Measurements from ENCODE around the gene ATP2C2.

Gene ATP2C2

GRCh38 chr16:84406006-84406963, 37.9 kb downstream of the ATP2C2 start:
- DNase-seq (no peak), ATAC-seq (ENCODE audit: insufficient read depth, low read depth) (no peak)
- H3K79me2 ChIP-seq (ENCODE audit: insufficient read depth, low read length) = no peaks in the 10 kb centered on the region
- TF ChIP-seq, protein P1, sequence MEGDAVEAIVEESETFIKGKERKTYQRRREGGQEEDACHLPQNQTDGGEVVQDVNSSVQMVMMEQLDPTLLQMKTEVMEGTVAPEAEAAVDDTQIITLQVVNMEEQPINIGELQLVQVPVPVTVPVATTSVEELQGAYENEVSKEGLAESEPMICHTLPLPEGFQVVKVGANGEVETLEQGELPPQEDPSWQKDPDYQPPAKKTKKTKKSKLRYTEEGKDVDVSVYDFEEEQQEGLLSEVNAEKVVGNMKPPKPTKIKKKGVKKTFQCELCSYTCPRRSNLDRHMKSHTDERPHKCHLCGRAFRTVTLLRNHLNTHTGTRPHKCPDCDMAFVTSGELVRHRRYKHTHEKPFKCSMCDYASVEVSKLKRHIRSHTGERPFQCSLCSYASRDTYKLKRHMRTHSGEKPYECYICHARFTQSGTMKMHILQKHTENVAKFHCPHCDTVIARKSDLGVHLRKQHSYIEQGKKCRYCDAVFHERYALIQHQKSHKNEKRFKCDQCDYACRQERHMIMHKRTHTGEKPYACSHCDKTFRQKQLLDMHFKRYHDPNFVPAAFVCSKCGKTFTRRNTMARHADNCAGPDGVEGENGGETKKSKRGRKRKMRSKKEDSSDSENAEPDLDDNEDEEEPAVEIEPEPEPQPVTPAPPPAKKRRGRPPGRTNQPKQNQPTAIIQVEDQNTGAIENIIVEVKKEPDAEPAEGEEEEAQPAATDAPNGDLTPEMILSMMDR (IDR thresholded peaks at IDR 0.05; ENCODE audit: borderline replicate concordance, extremely low read depth, low read length, poor library complexity, severe bottlenecking) = no peak
- TF ChIP-seq EZH2 (IDR thresholded peaks at IDR 0.05; ENCODE audit: borderline replicate concordance, low read depth, low read length, severe bottlenecking) = no peak
- H3K36me3 ChIP-seq (ENCODE audit: insufficient read depth, low read length) = no peaks in the 10 kb centered on the region
- H3K27ac ChIP-seq (ENCODE audit: low read length) = no peak overlapping the region
- peaks cover 20% of the 10 kb centered on the region for H3K27me3 ChIP-seq (ENCODE audit: insufficient read depth, low read length, poor library complexity)
- H3K4me2 ChIP-seq (ENCODE audit: insufficient read depth, low read length) = no peak overlapping the region
- H3K9me3 ChIP-seq (ENCODE audit: insufficient read depth, low read length, severe bottlenecking) = no peaks in the 10 kb centered on the region
- no peak overlapping the region for H3K9ac ChIP-seq (ENCODE audit: low read depth, low read length)
- H2AFZ ChIP-seq (ENCODE audit: low read depth, low read length) = no peak overlapping the region
- H3K4me1 ChIP-seq (ENCODE audit: insufficient read depth, low read length) = no peaks in the 10 kb centered on the region
- no peak overlapping the region for H3K4me3 ChIP-seq (ENCODE audit: low read depth in 1 of 2, low read length in 2 of 2)
- H4K20me1 ChIP-seq (ENCODE audit: insufficient read depth, low read length) = no peaks in the 10 kb centered on the region

DNA sequence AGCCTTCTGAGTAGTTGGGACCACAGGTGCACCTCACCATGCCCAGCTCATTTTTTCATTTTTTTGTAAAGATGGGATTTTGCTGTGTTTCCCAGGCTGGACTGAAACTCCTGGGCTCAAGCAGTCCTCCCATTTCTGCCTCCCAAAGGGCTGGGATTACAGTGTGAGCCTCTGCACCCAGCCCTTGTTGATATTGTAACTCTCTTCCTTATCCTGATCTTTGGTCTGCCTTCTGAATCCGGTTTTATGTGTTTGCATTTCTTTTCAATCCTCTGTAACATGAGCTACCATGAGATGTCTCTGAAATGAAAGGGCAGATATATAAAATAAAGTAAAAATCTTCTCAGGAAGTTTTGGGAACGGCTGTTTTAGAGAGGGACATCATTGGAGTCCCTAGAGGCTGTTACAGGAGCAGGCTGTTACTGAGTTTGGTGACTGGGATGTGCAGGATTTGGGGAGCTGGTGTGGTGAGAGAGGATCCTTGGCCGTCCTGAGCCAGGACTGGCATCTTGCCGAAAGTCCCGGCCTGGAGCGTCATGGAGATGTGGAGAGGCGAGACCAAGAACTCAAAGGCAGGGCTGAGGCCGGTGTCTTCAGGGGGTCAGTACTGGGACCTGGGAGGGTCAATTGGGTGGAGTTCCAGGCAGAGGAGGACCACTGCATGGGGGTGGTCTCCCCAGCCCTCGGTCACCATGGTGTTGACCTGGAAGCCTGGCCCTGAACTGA, 39.4 kb downstream of the ATP2C2 start:
- H3K27me3 ChIP-seq (ENCODE audit: insufficient read depth, low read length, poor library complexity) = peaks cover 20% of the 10 kb centered on the region
- no peak for ATAC-seq (ENCODE audit: insufficient read depth, low read depth)

GRCh38 chr16:84408314-84408690, 40.0 kb downstream of the ATP2C2 start:
- TF ChIP-seq, protein P1 (IDR thresholded peaks at IDR 0.05; ENCODE audit: borderline replicate concordance, extremely low read depth, low read length, poor library complexity, severe bottlenecking) = no peak
- TF ChIP-seq EZH2 (IDR thresholded peaks at IDR 0.05; ENCODE audit: borderline replicate concordance, low read depth, low read length, severe bottlenecking) = no peak
- H3K36me3 ChIP-seq (ENCODE audit: insufficient read depth, low read length) = no peaks in the 10 kb centered on the region
- H3K27me3 ChIP-seq (ENCODE audit: insufficient read depth, low read length, poor library complexity) = peaks cover 20% of the 10 kb centered on the region
- H3K9ac ChIP-seq (ENCODE audit: low read depth, low read length) = no peak overlapping the region
- H3K27ac ChIP-seq (ENCODE audit: low read length) = no peak overlapping the region
- no peaks in the 10 kb centered on the region for H3K4me1 ChIP-seq (ENCODE audit: insufficient read depth, low read length)
- DNase-seq (no peak), ATAC-seq (ENCODE audit: insufficient read depth, low read depth) (no peak)
- no peaks in the 10 kb centered on the region for H3K9me3 ChIP-seq (ENCODE audit: insufficient read depth, low read length, severe bottlenecking)
- no peak overlapping the region for H3K4me2 ChIP-seq (ENCODE audit: insufficient read depth, low read length)
- no peak overlapping the region for H3K4me3 ChIP-seq (ENCODE audit: low read depth in 1 of 2, low read length in 2 of 2)
- no peaks in the 10 kb centered on the region for H4K20me1 ChIP-seq (ENCODE audit: insufficient read depth, low read length)
- H2AFZ ChIP-seq (ENCODE audit: low read depth, low read length) = no peak overlapping the region
- no peaks in the 10 kb centered on the region for H3K79me2 ChIP-seq (ENCODE audit: insufficient read depth, low read length)

More for the DNA sequence above, 39.4 kb downstream of the ATP2C2 start:
- Histone ChIP-seq H3K4me1 (ENCODE audit: insufficient read depth, low read length) (no peaks in the 10 kb centered on the region), H3K9me3 (ENCODE audit: insufficient read depth, low read length, severe bottlenecking) (no peaks in the 10 kb centered on the region), H3K79me2 (ENCODE audit: insufficient read depth, low read length) (no peaks in the 10 kb centered on the region), H3K36me3 (ENCODE audit: insufficient read depth, low read length) (no peaks in the 10 kb centered on the region), H3K4me2 (ENCODE audit: insufficient read depth, low read length) (no peak overlapping the region), H4K20me1 (ENCODE audit: insufficient read depth, low read length) (no peaks in the 10 kb centered on the region), H3K4me3 (ENCODE audit: low read depth in 1 of 2, low read length in 2 of 2) (no peak overlapping the region), H2AFZ (ENCODE audit: low read depth, low read length) (no peak overlapping the region), H3K27ac (ENCODE audit: low read length) (no peak overlapping the region), H3K9ac (ENCODE audit: low read depth, low read length) (no peak overlapping the region)
- TF ChIP-seq EZH2 (IDR thresholded peaks at IDR 0.05; ENCODE audit: borderline replicate concordance, low read depth, low read length, severe bottlenecking) = no peak
- TF ChIP-seq, protein P1 (IDR thresholded peaks at IDR 0.05; ENCODE audit: borderline replicate concordance, extremely low read depth, low read length, poor library complexity, severe bottlenecking) = no peak
- DNase-seq = no peak
